SK-N-SH (cell line): Measurements from ENCODE around the gene ME2. TPM values are rescaled to one million over a fixed set of nuclear protein-coding genes. Genes with fewer than 3 reads are reported as not detected.

ENCODE experiments used
- CTCF ChIA-PET: fragments of 300-600, 350-600 bp; formaldehyde crosslinking; extraction: SDS; loops from one replicate; lab custom pipeline; 2021; lab: Yijun Ruan, JAX
- POLR2A ChIA-PET: fragments of 350-600 bp; sonication (Branson Sonifier 250); formaldehyde crosslinking; extraction: SDS; loops from one replicate; lab custom pipeline; 2020; ENCODE audit warnings: antibody characterized with exemption, inconsistent platforms; lab: Yijun Ruan, JAX
- DNase-seq: peaks from one replicate; pipeline ENCODE4 v3.0.0; 2012
- H2AFZ ChIP-seq: fragments of 200-600 bp; sonication (generic); 2 replicates; pipeline ENCODE4 v1.8.1; 2016; ENCODE audit warnings: antibody characterized with exemption, mild to moderate bottlenecking, low read depth
- H3F3A ChIP-seq: fragments of 200-600 bp; sonication (generic); replicated peaks from 2 replicates; pipeline ENCODE3; 2016; ENCODE audit warnings: antibody characterized with exemption, mild to moderate bottlenecking; ENCODE audit not compliant: insufficient read depth
- H3K27ac ChIP-seq, 2 experiments: fragments of 200-500 bp in 1 of 2; fragments of 200-600 bp in 1 of 2; sonication (Bioruptor generic) in 1 of 2; sonication (generic), shearing (Covaris generic) in 1 of 2; 2 replicates each; pipeline versions ENCODE4 v1.5.1 to v1.6.1; 2014 to 2016; ENCODE audit warnings: low read depth in 2 of 2, inconsistent platforms in 1 of 2, low read length in 1 of 2, mild to moderate bottlenecking in 1 of 2, mixed read lengths in 1 of 2
- H3K27me3 ChIP-seq: fragments of 200-600 bp; sonication (generic), shearing (Covaris generic); 2 replicates; pipeline ENCODE4 v1.6.1; 2016; ENCODE audit warnings: mixed run types; ENCODE audit not compliant: insufficient read depth
- H3K36me3 ChIP-seq, 2 experiments: fragments of 200-500 bp in 1 of 2; fragments of 200-600 bp in 1 of 2; sonication (Bioruptor generic) in 1 of 2; sonication (generic) in 1 of 2; replicated peaks in 1 of 2; 2 replicates each; pipeline versions ENCODE3 to v1.5.1; 2014 to 2016; ENCODE audit warnings: low read length in 1 of 2, mild to moderate bottlenecking in 1 of 2; ENCODE audit not compliant: insufficient read depth in 2 of 2, control insufficient read depth in 1 of 2
- H3K4me1 ChIP-seq, 2 experiments: fragments of 200-500 bp in 1 of 2; fragments of 200-600 bp in 1 of 2; sonication (Bioruptor generic) in 1 of 2; sonication (generic), shearing (Covaris generic) in 1 of 2; 2 replicates each; pipeline versions ENCODE4 v1.5.1 to v1.6.1; 2014 to 2016; ENCODE audit warnings: low read depth in 1 of 2, low read length in 1 of 2, mixed run types in 1 of 2; ENCODE audit not compliant: insufficient read depth in 2 of 2, control insufficient read depth in 1 of 2
- H3K4me2 ChIP-seq: fragments of 200-600 bp; sonication (generic), shearing (Covaris generic); 2 replicates; pipeline ENCODE4 v1.6.1; 2017; ENCODE audit warnings: mixed run types
- H3K4me3 ChIP-seq, 2 experiments: fragments of 200-500 bp in 1 of 2; fragments of 200-600 bp in 1 of 2; sonication (Bioruptor generic) in 1 of 2; sonication (generic), shearing (Covaris generic) in 1 of 2; 2 replicates each; pipeline versions ENCODE4 v1.5.1 to v1.8.1; 2014 to 2016; ENCODE audit warnings: low read depth in 2 of 2, inconsistent platforms in 1 of 2, low read length in 1 of 2, mild to moderate bottlenecking in 1 of 2, mixed read lengths in 1 of 2, moderate library complexity in 1 of 2
- H3K79me2 ChIP-seq: fragments of 200-600 bp; sonication (generic); 2 replicates; pipeline ENCODE4 v1.8.1; 2017; ENCODE audit warnings: mild to moderate bottlenecking; ENCODE audit not compliant: insufficient read depth
- H3K9ac ChIP-seq: fragments of 200-600 bp; sonication (generic); 2 replicates; pipeline ENCODE4 v1.6.1; 2017; ENCODE audit warnings: mixed run types
- H3K9me2 ChIP-seq: fragments of 200-600 bp; sonication (generic); 2 replicates; pipeline ENCODE4 v1.6.1; 2017; ENCODE audit warnings: mixed run types
- H3K9me3 ChIP-seq: fragments of 200-600 bp; sonication (generic); 2 replicates; pipeline ENCODE4 v1.6.1; 2017; ENCODE audit warnings: mixed run types, mild to moderate bottlenecking, moderate library complexity
- H4K20me1 ChIP-seq: fragments of 200-600 bp; sonication (generic); 2 replicates; pipeline ENCODE4 v1.6.1; 2017; ENCODE audit warnings: mild to moderate bottlenecking, mixed run types; ENCODE audit not compliant: insufficient read depth
- CHD2 ChIP-seq: fragments of 150-350 bp; IDR thresholded peaks from 2 replicates; pipeline ENCODE4 v1.6.1; 2018; ENCODE audit warnings: low read length; ENCODE audit not compliant: partially characterized antibody
- ELF1 ChIP-seq: IDR thresholded peaks from 2 replicates; pipeline ENCODE4 v1.4.0; 2012
- EP300 ChIP-seq, 2 experiments: IDR thresholded peaks; 2 replicates each; pipeline versions ENCODE4 v1.4.0 to v1.6.1; 2012; ENCODE audit warnings: borderline replicate concordance in 1 of 2, low read depth in 1 of 2, low read length in 1 of 2
- EZH2phosphoT487 ChIP-seq: fragments of 200-600 bp; sonication (generic); IDR thresholded peaks from 2 replicates; pipeline ENCODE4 v1.6.1; 2017; ENCODE audit warnings: low read depth, mixed run types, mild to moderate bottlenecking, antibody characterized with exemption, moderate library complexity, borderline replicate concordance
- FOSL2 ChIP-seq: IDR thresholded peaks from 2 replicates; pipeline ENCODE4 v1.4.0; 2012; ENCODE audit warnings: low read depth, mild to moderate bottlenecking, moderate library complexity, borderline replicate concordance
- FOXJ3 ChIP-seq: sonication (generic); formaldehyde crosslinking; IDR thresholded peaks from 2 replicates; pipeline ENCODE4 v1.5.1; 2020; ENCODE audit warnings: mild to moderate bottlenecking, missing genetic modification reagents
- FOXM1 ChIP-seq: IDR thresholded peaks from 2 replicates; pipeline ENCODE4 v1.4.0; 2012; ENCODE audit warnings: low read depth, mild to moderate bottlenecking
- GABPA ChIP-seq: IDR thresholded peaks from 2 replicates; pipeline ENCODE4 v1.4.0; 2012; ENCODE audit warnings: low read depth, mild to moderate bottlenecking
- GATA2 ChIP-seq: sonication (generic); formaldehyde crosslinking; IDR thresholded peaks from 2 replicates; pipeline ENCODE4 v1.5.0; 2020; ENCODE audit warnings: mild to moderate bottlenecking, missing genetic modification reagents
- JUND ChIP-seq: IDR thresholded peaks from 2 replicates; pipeline ENCODE4 v1.4.0; 2012
- POLR2AphosphoS5 ChIP-seq: IDR thresholded peaks from 2 replicates; pipeline ENCODE4 v1.6.1; 2012; ENCODE audit warnings: low read depth, low read length
- RAD21 ChIP-seq: IDR thresholded peaks from 2 replicates; pipeline ENCODE4 v1.6.1; 2012; ENCODE audit warnings: mild to moderate bottlenecking, low read length
- RCOR1 ChIP-seq: fragments of 150-350 bp; IDR thresholded peaks from 2 replicates; pipeline ENCODE4 v1.6.1; 2017; ENCODE audit warnings: antibody characterized with exemption, low read length
- RFX5 ChIP-seq: IDR thresholded peaks from 2 replicates; pipeline ENCODE4 v1.6.1; 2012; ENCODE audit warnings: mild to moderate bottlenecking, improper control_type of control experiment, low read length
- SIN3A ChIP-seq: IDR thresholded peaks from 2 replicates; pipeline ENCODE4 v1.6.1; 2012; ENCODE audit warnings: low read depth, mild to moderate bottlenecking, low read length, moderate library complexity, borderline replicate concordance
- SMC3 ChIP-seq: IDR thresholded peaks from 2 replicates; pipeline ENCODE4 v1.6.1; 2012; ENCODE audit warnings: low read depth, low read length, improper control_type of control experiment
- TAF1 ChIP-seq: IDR thresholded peaks from 2 replicates; pipeline ENCODE4 v1.6.1; 2012; ENCODE audit warnings: low read depth, mild to moderate bottlenecking, low read length, moderate library complexity, borderline replicate concordance
- TCF12 ChIP-seq: IDR thresholded peaks from 2 replicates; pipeline ENCODE4 v1.4.0; 2012
- TEAD4 ChIP-seq: IDR thresholded peaks from 2 replicates; pipeline ENCODE4 v1.4.0; 2012; ENCODE audit warnings: mild to moderate bottlenecking, borderline replicate concordance; ENCODE audit not compliant: insufficient read depth
- WGBS: methylation state at CpG from one replicate; pipeline ENCODE4 v1.1.6; 2017; ENCODE audit warnings: low lambda C conversion rate; 5-methylcytosine and 5-hydroxymethylcytosine counted together
- polyA plus RNA-seq, 3 experiments: library from polyadenylated mRNA; depleted of rRNA; stranded (reverse); fragments of >200 nt; gene quantifications; 2 replicates each; pipeline ENCODE4 v1.2.3, GENCODE V29; 2012
- TF ChIP-seq, protein P1 (sequence below): fragments of 150-350 bp; IDR thresholded peaks from 2 replicates; pipeline ENCODE4 v1.6.1; 2016; ENCODE audit warnings: mild to moderate bottlenecking, low read depth, low read length
- TF ChIP-seq, protein P2 (sequence below): fragments of 200-600 bp; sonication (generic); IDR thresholded peaks from 2 replicates; pipeline ENCODE4 v1.6.1; 2017; ENCODE audit warnings: antibody characterized with exemption, mild to moderate bottlenecking, moderate library complexity
- TF ChIP-seq, protein P3 (sequence below): IDR thresholded peaks from 2 replicates; pipeline ENCODE4; 2012

Gene ME2
- polyA plus RNA-seq, 1 of the 3 experiments (the other 2 are of a cell fraction), result 35.1 TPM

- TF ChIP-seq GABPA, result no peak
Measured at GRCh38 chr18:50848061-50848551, 30.8 kb upstream of the ME2 start (continued).

DNA sequence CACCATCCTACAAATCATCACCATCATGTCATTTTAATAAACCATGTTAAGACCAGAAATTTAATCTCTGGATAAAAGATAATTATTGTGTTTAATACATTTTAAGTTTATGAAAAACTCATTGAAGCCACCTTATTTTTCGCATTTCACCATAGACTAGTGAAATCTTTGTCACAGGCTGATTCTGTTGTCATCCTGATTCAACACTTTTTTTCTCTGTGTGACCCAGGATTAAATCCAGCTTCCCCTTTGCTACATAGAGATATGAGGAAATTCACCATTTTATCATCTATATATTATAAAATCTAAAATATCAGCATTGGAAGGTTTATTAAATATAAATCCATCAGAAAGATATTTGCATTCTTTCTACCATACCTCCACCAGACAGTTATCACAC, 29.9 kb upstream of the ME2 start:
- H3K9me3 ChIP-seq, result no peaks in the 10 kb centered on the region
- no peaks in the 10 kb centered on the region for H3K27me3 ChIP-seq

DNA sequence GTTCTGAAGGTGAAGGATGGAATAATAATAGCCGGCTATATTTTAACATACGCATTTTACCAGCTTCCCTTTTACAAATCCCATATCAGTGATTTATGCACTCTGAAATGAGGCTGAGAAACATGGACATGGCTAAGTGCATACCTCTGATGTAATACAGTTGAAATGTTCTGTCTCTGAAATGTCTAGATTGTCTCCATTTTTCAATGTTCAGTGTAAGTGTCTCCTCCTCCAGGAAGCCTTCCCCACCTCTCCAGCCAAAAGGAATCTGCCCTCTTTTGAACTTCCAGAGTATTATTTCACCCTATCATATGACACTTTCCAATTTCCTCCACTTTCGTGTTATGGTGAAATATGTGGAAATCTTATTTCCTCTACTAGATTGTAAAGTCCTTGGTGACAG, 29.5 kb upstream of the ME2 start:
- WGBS, result 92% methylated on average over 3 of the region's 3 CpGs
- CTCF ChIA-PET, result interaction anchor here (1.4 kb wide), 1 partner anchor 8 kb away, joined by 3 read pairs; no protein-coding TSS in a partner anchor
- Histone ChIP-seq H2AFZ (no peak overlapping the region), H3K4me3 (no peak overlapping the region), H3K4me1 (no peaks in the 10 kb centered on the region), H3K9me2 (no peaks in the 10 kb centered on the region), H3K27me3 (no peaks in the 10 kb centered on the region), H3K4me2 (no peak overlapping the region), H3K27ac (no peak overlapping the region), H3F3A (peaks cover 6% of the 10 kb centered on the region)
- DNase-seq, result no peak
- TF ChIP-seq TAF1 (no peak), POLR2AphosphoS5 (no peak), FOSL2 (no peak), TCF12 (no peak), EP300 (IDR thresholded peaks at IDR 0.05; ENCODE audit: borderline replicate concordance in 1 of 2, low read depth in 1 of 2, low read length in 1 of 2) (no peak), SIN3A (no peak), ELF1 (no peak), TEAD4 (no peak), FOXJ3 (CRISPR knock-in tag) (no peak), RAD21 (no peak), JUND (no peak), CHD2 (no peak), RCOR1 (no peak), RFX5 (no peak), FOXM1 (no peak), EZH2phosphoT487 (no peak), SMC3 (no peak)
- TF ChIP-seq, protein P1, sequence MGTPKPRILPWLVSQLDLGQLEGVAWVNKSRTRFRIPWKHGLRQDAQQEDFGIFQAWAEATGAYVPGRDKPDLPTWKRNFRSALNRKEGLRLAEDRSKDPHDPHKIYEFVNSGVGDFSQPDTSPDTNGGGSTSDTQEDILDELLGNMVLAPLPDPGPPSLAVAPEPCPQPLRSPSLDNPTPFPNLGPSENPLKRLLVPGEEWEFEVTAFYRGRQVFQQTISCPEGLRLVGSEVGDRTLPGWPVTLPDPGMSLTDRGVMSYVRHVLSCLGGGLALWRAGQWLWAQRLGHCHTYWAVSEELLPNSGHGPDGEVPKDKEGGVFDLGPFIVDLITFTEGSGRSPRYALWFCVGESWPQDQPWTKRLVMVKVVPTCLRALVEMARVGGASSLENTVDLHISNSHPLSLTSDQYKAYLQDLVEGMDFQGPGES, result no peak
- TF ChIP-seq, protein P2, sequence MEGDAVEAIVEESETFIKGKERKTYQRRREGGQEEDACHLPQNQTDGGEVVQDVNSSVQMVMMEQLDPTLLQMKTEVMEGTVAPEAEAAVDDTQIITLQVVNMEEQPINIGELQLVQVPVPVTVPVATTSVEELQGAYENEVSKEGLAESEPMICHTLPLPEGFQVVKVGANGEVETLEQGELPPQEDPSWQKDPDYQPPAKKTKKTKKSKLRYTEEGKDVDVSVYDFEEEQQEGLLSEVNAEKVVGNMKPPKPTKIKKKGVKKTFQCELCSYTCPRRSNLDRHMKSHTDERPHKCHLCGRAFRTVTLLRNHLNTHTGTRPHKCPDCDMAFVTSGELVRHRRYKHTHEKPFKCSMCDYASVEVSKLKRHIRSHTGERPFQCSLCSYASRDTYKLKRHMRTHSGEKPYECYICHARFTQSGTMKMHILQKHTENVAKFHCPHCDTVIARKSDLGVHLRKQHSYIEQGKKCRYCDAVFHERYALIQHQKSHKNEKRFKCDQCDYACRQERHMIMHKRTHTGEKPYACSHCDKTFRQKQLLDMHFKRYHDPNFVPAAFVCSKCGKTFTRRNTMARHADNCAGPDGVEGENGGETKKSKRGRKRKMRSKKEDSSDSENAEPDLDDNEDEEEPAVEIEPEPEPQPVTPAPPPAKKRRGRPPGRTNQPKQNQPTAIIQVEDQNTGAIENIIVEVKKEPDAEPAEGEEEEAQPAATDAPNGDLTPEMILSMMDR, result no peak
- TF ChIP-seq, protein P3, sequence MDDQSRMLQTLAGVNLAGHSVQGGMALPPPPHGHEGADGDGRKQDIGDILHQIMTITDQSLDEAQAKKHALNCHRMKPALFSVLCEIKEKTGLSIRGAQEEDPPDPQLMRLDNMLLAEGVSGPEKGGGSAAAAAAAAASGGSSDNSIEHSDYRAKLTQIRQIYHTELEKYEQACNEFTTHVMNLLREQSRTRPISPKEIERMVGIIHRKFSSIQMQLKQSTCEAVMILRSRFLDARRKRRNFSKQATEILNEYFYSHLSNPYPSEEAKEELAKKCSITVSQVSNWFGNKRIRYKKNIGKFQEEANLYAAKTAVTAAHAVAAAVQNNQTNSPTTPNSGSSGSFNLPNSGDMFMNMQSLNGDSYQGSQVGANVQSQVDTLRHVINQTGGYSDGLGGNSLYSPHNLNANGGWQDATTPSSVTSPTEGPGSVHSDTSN, result no peak
- TF ChIP-seq, all 33 proteins: peak for 0
- H3K9ac ChIP-seq, result no peak overlapping the region
- H3K79me2 ChIP-seq, result no peaks in the 10 kb centered on the region
- POLR2A ChIA-PET, result no interaction called here
- H3K9me3 ChIP-seq, result no peaks in the 10 kb centered on the region
- H3K36me3 ChIP-seq, result no peaks in the 10 kb centered on the region
- H4K20me1 ChIP-seq, result no peaks in the 10 kb centered on the region

More for the DNA sequence above, 29.9 kb upstream of the ME2 start:
- no peak overlapping the region for H3K9ac ChIP-seq
- no peaks in the 10 kb centered on the region for H3K36me3 ChIP-seq
- H3K27ac ChIP-seq, result no peak overlapping the region
- no peaks in the 10 kb centered on the region for H3K79me2 ChIP-seq
- H3K4me1 ChIP-seq, result no peaks in the 10 kb centered on the region
- WGBS, result 86% methylated on average over 1 of the region's 1 CpG
- no peaks in the 10 kb centered on the region for H4K20me1 ChIP-seq
- TF ChIP-seq GATA2 (CRISPR knock-in tag) (no peak), EZH2phosphoT487 (no peak), FOXJ3 (CRISPR knock-in tag) (no peak), GABPA (no peak)
- no peaks in the 10 kb centered on the region for H3K9me2 ChIP-seq
- no peak for DNase-seq
- POLR2A ChIA-PET, result no interaction called here
- no peak overlapping the region for H3K4me3 ChIP-seq
- H2AFZ ChIP-seq, result no peak overlapping the region
- no peak overlapping the region for H3K4me2 ChIP-seq
- H3F3A ChIP-seq, result peaks cover 6% of the 10 kb centered on the region
- CTCF ChIA-PET, result interaction anchor here (1.4 kb wide), 1 partner anchor 8 kb away, joined by 3 read pairs; no protein-coding TSS in a partner anchor
